ENCODE results near the gene ARFIP1. TPM values are rescaled to one million over a fixed set of nuclear protein-coding genes. Genes with fewer than 3 reads are reported as not detected.
A peak's percentile ranks its signal among the peaks of the same experiment; 100 is the strongest.

ARFIP1 gene
- total RNA-seq, 3 donors from 2014 or later (not counting 1 experiment from before 2014, with no cell fraction given) = 13.7 to 20.6 (median 14.6) TPM

GRCh38 chr4:152935631-152936445, 156.1 kb downstream of the ARFIP1 start, which contains the start of gene FHDC1:
TSS of gene FHDC1 (plus strand) at chr4:152936323. CDS start at chr4:152943058, 6,735 bp downstream.
- Mint-ChIP-seq H3K9me3 (no peaks in the 10 kb centered on the region), H3K4me3 (peak within 1 kb of the TSS; percentile 77), H3K4me1 (peaks cover 20% of the 10 kb centered on the region in 2 donors), H3K27me3 (ENCODE audit: low read depth in 2 of 2) (peaks cover 40 to 44% of the 10 kb centered on the region in 2 donors), H3K36me3 (no peaks in the 10 kb centered on the region), H3K27ac (no peak within 1 kb of the TSS)
- no peak within 1 kb of the TSS for H3K27ac ChIP-seq (ENCODE audit: low read length)
- H3K9me3 ChIP-seq (ENCODE audit: control insufficient read depth, insufficient read depth, low read length) = no peaks in the 10 kb centered on the region
- DNase-seq (peak in 1 of 2 donors; percentile 7), ATAC-seq (peak; percentile 9 to 37 (median 32))
- H3K36me3 ChIP-seq (ENCODE audit: control insufficient read depth, insufficient read depth, low read length) = no peaks in the 10 kb centered on the region
- peaks cover 26% of the 10 kb centered on the region for H3K4me1 ChIP-seq (ENCODE audit: control insufficient read depth, insufficient read depth, low read length)
- peak within 1 kb of the TSS; percentile 41 for H3K4me3 ChIP-seq (ENCODE audit: low read length)
- under 1% methylated on average over 75 of the region's 75 CpGs for WGBS (ENCODE audit: insufficient coverage)
- TF ChIP-seq CTCF (IDR thresholded peaks at IDR 0.05) = no peak
- intact Hi-C loops (cut with micrococcal nuclease) = no loop called here
- peaks cover 25% of the 10 kb centered on the region for H3K27me3 ChIP-seq (ENCODE audit: control insufficient read depth, insufficient read depth, low read length)

GRCh38 chr4:152936446-152937335, 156.9 kb downstream of the ARFIP1 start:
- Histone ChIP-seq H3K4me1 (ENCODE audit: control insufficient read depth, insufficient read depth, low read length) (peaks cover 26% of the 10 kb centered on the region), H3K36me3 (ENCODE audit: control insufficient read depth, insufficient read depth, low read length) (no peaks in the 10 kb centered on the region), H3K9me3 (ENCODE audit: control insufficient read depth, insufficient read depth, low read length) (no peaks in the 10 kb centered on the region), H3K4me3 (ENCODE audit: low read length) (peak overlapping the region; percentile 41), H3K27ac (ENCODE audit: low read length) (no peak overlapping the region), H3K27me3 (ENCODE audit: control insufficient read depth, insufficient read depth, low read length) (peaks cover 25% of the 10 kb centered on the region)
- Mint-ChIP-seq H3K27me3 (ENCODE audit: low read depth in 2 of 2) (peaks cover 40 to 44% of the 10 kb centered on the region in 2 donors), H3K4me3 (peak overlapping the region; percentile 73), H3K27ac (no peak overlapping the region), H3K9me3 (no peaks in the 10 kb centered on the region), H3K36me3 (no peaks in the 10 kb centered on the region), H3K4me1 (peaks cover 20% of the 10 kb centered on the region in 2 donors)
- no peak for TF ChIP-seq CTCF (IDR thresholded peaks at IDR 0.05)
- DNase-seq = peak in 1 of 2 donors; percentile 10
- peak; percentile 29 to 38 (median 34) for ATAC-seq
- intact Hi-C loops (cut with micrococcal nuclease) = no loop called here
- WGBS (ENCODE audit: insufficient coverage) = under 1% methylated on average over 93 of the region's 93 CpGs

GRCh38 chr4:152937336-152938236, 157.8 kb downstream of the ARFIP1 start:
- WGBS (ENCODE audit: insufficient coverage) = under 1% methylated on average over 88 of the region's 91 CpGs
- Histone ChIP-seq H3K27me3 (ENCODE audit: control insufficient read depth, insufficient read depth, low read length) (peaks cover 27% of the 10 kb centered on the region), H3K36me3 (ENCODE audit: control insufficient read depth, insufficient read depth, low read length) (no peaks in the 10 kb centered on the region), H3K9me3 (ENCODE audit: control insufficient read depth, insufficient read depth, low read length) (no peaks in the 10 kb centered on the region), H3K27ac (ENCODE audit: low read length) (no peak overlapping the region), H3K4me1 (ENCODE audit: control insufficient read depth, insufficient read depth, low read length) (peaks cover 26% of the 10 kb centered on the region), H3K4me3 (ENCODE audit: low read length) (peak overlapping the region; percentile 41)
- H3K4me1 Mint-ChIP-seq = peaks cover 20% of the 10 kb centered on the region in 2 donors
- H3K4me3 Mint-ChIP-seq = peak overlapping the region; percentile 90
- intact Hi-C loops (cut with micrococcal nuclease) = no loop called here
- H3K36me3 Mint-ChIP-seq = no peaks in the 10 kb centered on the region
- TF ChIP-seq CTCF (IDR thresholded peaks at IDR 0.05) = no peak
- peak; percentile 20 to 37 for DNase-seq
- ATAC-seq = peak; percentile 51 to 69 (median 67)
- peaks cover 40 to 44% of the 10 kb centered on the region in 2 donors for H3K27me3 Mint-ChIP-seq (ENCODE audit: low read depth in 2 of 2)
- H3K27ac Mint-ChIP-seq = peak overlapping the region in 1 of 2 donors; percentile 36
- no peaks in the 10 kb centered on the region for H3K9me3 Mint-ChIP-seq

Data from natural killer cell (primary cell).